DMS53 (cell line): ENCODE data around the gene SLC30A1.

ENCODE experiments used
- DNase-seq: peaks from one replicate; lab custom pipeline; 2025; lab: John Stamatoyannopoulos, UW

Gene SLC30A1

GRCh38 chr1:211607754-211608473, 29.0 kb upstream of the SLC30A1 start:
- DNase-seq: no peak

- DNase-seq: no peak
Observed at GRCh38 chr1:211606914-211607753, 28.2 kb upstream of the SLC30A1 start.

- DNase-seq: no peak
Observed at GRCh38 chr1:211606332-211606913, 27.5 kb upstream of the SLC30A1 start.

- DNase-seq: no peak
Observed at GRCh38 chr1:211605603-211606331, 26.8 kb upstream of the SLC30A1 start.

- DNase-seq: no peak
Observed at GRCh38 chr1:211605034-211605433, 26.1 kb upstream of the SLC30A1 start.

GRCh38 chr1:211604548-211604947, 25.6 kb upstream of the SLC30A1 start:
- no peak for DNase-seq

GRCh38 chr1:211603713-211604112, 24.8 kb upstream of the SLC30A1 start:
- no peak for DNase-seq

- DNase-seq: no peak
Observed at GRCh38 chr1:211603191-211603701, 24.3 kb upstream of the SLC30A1 start.

- no peak for DNase-seq
Observed at GRCh38 chr1:211601982-211602670, 23.2 kb upstream of the SLC30A1 start.

- no peak for DNase-seq
Observed at GRCh38 chr1:211601159-211601558, 22.2 kb upstream of the SLC30A1 start.

- DNase-seq: no peak
Observed at GRCh38 chr1:211599250-211599649, 20.3 kb upstream of the SLC30A1 start.

- DNase-seq: no peak
Observed at GRCh38 chr1:211598514-211598913, 19.6 kb upstream of the SLC30A1 start.

GRCh38 chr1:211596418-211597181, 17.6 kb upstream of the SLC30A1 start:
- DNase-seq: no peak

- DNase-seq: no peak
Observed at GRCh38 chr1:211595419-211595818, 16.5 kb upstream of the SLC30A1 start.

- peak; percentile 25 for DNase-seq
Observed at GRCh38 chr1:211591980-211592493, 13.1 kb upstream of the SLC30A1 start.

- no peak for DNase-seq
Observed at GRCh38 chr1:211589782-211590721, 11.1 kb upstream of the SLC30A1 start.

GRCh38 chr1:211588711-211589110, 9.8 kb upstream of the SLC30A1 start:
- no peak for DNase-seq

- DNase-seq: no peak
Observed at GRCh38 chr1:211587123-211587522, 8.2 kb upstream of the SLC30A1 start.

GRCh38 chr1:211586538-211586937, 7.6 kb upstream of the SLC30A1 start:
- no peak for DNase-seq
